SK-N-SH treated with all-trans-retinoic acid at 6 μM for 48 hours (cell line): ENCODE results near the gene NAPB.

ENCODE experiments used
- ARNTL ChIP-seq: fragments of 450-650 bp; formaldehyde crosslinking; IDR thresholded peaks from 2 replicates; pipeline ENCODE4 v1.5.0; 2020; ENCODE audit warnings: low read depth, mild to moderate bottlenecking, moderate library complexity, borderline replicate concordance
- CSRNP3 ChIP-seq: fragments of 250-450 bp; sonication (Bioruptor Pico); IDR thresholded peaks from 2 replicates; pipeline ENCODE4 v1.5.1; 2021; ENCODE audit warnings: mild to moderate bottlenecking, moderate library complexity
- ZFP3 ChIP-seq: fragments of 250-450 bp; sonication (Bioruptor Pico); IDR thresholded peaks from 2 replicates; pipeline ENCODE4 v1.5.0; 2020; ENCODE audit warnings: mild to moderate bottlenecking, moderate library complexity

- TF ChIP-seq ZFP3 (CRISPR knock-in tag) (no peak), ARNTL (CRISPR knock-in tag) (no peak), CSRNP3 (CRISPR knock-in tag) (no peak)
Measured at GRCh38 chr20:23343590-23343989, 77.7 kb downstream of the NAPB start.
